IPS DF 6.9 (cell line): ENCODE data around the gene MEIS2.

Source experiments
- DNase-seq: peaks from one replicate; pipeline ENCODE4 v3.0.0-alpha.2; 2013; ENCODE audit warnings: low read depth, low spot score
- H3K27ac ChIP-seq: one replicate; pipeline ENCODE4 v1.5.1; 2013; ENCODE audit warnings: low read length, control low read depth
- H3K27me3 ChIP-seq: 2 replicates; pipeline ENCODE4 v1.6.1; 2013; ENCODE audit warnings: mild to moderate bottlenecking, low read length; ENCODE audit not compliant: control insufficient read depth, insufficient read depth
- H3K36me3 ChIP-seq: 2 replicates; pipeline ENCODE4 v1.6.1; 2013; ENCODE audit warnings: low read length; ENCODE audit not compliant: control insufficient read depth, insufficient read depth
- H3K4me1 ChIP-seq: 2 replicates; pipeline ENCODE4 v1.6.1; 2013; ENCODE audit warnings: low read length; ENCODE audit not compliant: control insufficient read depth, insufficient read depth
- H3K4me3 ChIP-seq: 2 replicates; pipeline ENCODE4 v1.5.1; 2013; ENCODE audit warnings: mild to moderate bottlenecking, low read length
- H3K9me3 ChIP-seq: 2 replicates; pipeline ENCODE4 v1.6.1; 2013; ENCODE audit warnings: low read length, inconsistent platforms; ENCODE audit not compliant: control insufficient read depth, insufficient read depth
- WGBS: extraction: QIAGEN DNeasy Blood & Tissue Kit; methylation state at CpG from one replicate; pipeline ENCODE4 v1.1.7; 2013; ENCODE audit warnings: mixed read lengths, missing lambda C conversion rate; ENCODE audit not compliant: insufficient read length, insufficient coverage; 5-methylcytosine and 5-hydroxymethylcytosine counted together

The MEIS2 gene

DNA sequence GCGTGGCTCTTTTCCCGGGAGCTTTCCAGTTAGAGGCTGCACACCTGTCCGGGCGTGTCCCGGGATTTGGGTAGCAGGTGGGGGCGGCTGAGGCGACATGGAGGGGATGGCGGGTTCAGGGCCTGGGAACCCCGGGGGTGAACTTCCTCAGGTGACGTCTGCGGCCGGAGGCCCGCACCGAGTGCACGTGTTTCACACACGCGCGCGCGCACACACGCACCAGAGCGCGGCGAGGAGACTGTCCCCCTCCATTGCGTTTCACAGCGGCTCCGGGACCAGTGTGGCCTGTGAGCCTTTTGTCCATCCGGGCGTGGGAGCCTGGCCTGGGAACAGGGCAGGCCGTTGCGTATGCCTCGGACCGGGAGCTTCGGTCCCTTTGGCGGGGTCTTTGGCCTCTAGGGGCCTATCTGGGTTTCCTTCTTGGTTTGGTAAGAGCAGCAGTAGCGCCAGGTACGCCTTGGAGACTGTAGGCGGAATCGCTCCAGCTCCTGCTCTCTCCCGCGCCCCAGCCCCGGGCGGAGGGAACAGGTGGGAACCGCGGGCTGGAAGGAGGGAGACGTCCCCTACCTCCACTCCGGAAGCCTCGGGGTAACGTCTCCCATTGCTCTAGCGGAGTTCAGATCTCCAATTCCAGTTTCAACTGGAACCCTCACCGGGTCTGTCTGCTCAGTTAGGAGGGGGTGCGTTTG is 220.0 kb downstream of the MEIS2 start:
- H3K9me3 ChIP-seq = no peaks in the 10 kb centered on the region
- H3K4me3 ChIP-seq = peak overlapping the region; percentile 26; the same call in 1 of the 2 replicates
- H3K4me1 ChIP-seq = no peaks in the 10 kb centered on the region; the same call in 1 of the 2 replicates
- H3K27ac ChIP-seq = no peak overlapping the region
- no peaks in the 10 kb centered on the region for H3K36me3 ChIP-seq
- WGBS = no CpG with 5 or more reads among the region's 52 CpGs
- DNase-seq = no peak
- H3K27me3 ChIP-seq = peaks cover 62% of the 10 kb centered on the region

- Histone ChIP-seq H3K27ac (no peak overlapping the region), H3K27me3 (peaks cover 57% of the 10 kb centered on the region), H3K9me3 (no peaks in the 10 kb centered on the region), H3K4me1 (no peaks in the 10 kb centered on the region; the same call in 1 of the 2 replicates), H3K36me3 (no peaks in the 10 kb centered on the region), H3K4me3 (no peak overlapping the region; the same call in 1 of the 2 replicates)
- DNase-seq = no peak
- WGBS = no CpG with 5 or more reads among the region's 25 CpGs
Observed at GRCh38 chr15:36879568-36880222, 220.7 kb downstream of the MEIS2 start.

- no peaks in the 10 kb centered on the region for H3K36me3 ChIP-seq
- no CpG with 5 or more reads among the region's 12 CpGs for WGBS
- H3K27me3 ChIP-seq = peaks cover 49% of the 10 kb centered on the region
- H3K27ac ChIP-seq = no peak overlapping the region
- no peaks in the 10 kb centered on the region for H3K9me3 ChIP-seq
- no peak for DNase-seq
- no peaks in the 10 kb centered on the region; the same call in 1 of the 2 replicates for H3K4me1 ChIP-seq
- H3K4me3 ChIP-seq = peak overlapping the region; percentile 8; the same call in 1 of the 2 replicates
Observed at GRCh38 chr15:36878684-36879262, 221.6 kb downstream of the MEIS2 start.

DNA sequence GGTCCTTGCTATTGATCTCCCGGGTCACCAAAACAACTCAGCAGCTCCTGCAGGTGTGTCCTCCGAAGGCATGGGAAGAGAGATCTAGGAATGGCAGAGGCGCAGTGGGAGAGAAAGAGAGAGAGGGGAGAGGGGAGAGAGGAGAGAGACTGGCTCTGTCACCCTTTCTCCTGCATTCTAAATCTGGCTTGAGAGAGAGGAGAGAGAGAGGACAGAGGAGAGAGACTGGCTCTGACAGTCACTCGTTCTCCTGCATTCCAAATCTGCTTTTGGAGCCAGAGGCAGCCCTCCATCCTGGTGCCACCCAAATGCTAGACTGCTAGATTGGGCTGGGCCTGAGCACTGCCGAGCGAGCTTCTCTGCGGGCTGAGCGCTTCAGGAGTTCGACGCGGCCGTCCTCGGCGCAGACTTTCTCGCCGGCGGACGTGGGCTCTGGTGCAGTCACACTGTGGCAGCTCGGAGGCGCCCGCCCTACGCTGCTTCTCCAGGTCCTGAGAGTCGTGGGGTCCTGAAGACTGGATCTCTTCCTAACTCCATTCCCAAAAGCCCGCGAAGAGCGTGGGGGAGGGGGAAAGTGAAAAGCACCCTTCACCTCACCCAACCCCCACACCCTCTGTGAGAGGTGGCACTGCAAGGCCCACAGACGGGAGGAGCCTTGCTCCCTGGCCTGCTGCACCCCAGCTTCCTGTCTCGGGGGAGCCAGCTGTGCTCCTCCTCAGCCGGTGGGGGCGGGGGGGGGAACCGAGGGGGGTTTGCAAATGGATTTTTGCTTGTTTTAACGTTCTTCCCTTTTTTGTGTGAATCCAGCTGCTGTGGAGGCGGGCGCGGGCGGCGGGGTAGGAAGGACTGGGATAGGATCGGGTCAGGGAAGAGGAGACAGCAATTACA is 222.3 kb downstream of the MEIS2 start:
- H3K4me3 ChIP-seq = peak overlapping the region; percentile 8; the same call in 1 of the 2 replicates

DNA sequence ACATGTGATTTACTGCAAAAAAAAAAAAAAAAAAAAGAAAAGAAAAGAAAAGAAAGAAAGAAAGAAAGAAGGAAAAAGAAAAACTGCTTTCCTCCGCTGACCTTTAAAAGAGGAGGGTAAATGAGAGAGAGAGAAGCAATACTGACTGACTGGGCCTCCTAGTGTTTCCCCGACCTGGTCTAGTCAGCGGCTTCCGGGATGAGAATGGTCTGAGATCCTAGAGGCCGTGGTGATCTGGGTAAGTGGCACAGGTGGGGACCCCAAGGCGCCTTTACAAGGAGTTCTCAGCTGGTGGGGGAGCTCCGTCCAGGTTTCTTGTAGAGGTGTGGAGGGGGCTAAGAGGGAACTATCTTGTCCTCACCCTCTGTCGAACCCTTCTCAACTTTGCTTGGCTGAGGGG is 223.1 kb downstream of the MEIS2 start:
- H3K4me1 ChIP-seq = no peaks in the 10 kb centered on the region; the same call in 1 of the 2 replicates
- no peak for DNase-seq
- no peaks in the 10 kb centered on the region for H3K9me3 ChIP-seq
- peaks cover 37% of the 10 kb centered on the region for H3K27me3 ChIP-seq
- no peak overlapping the region for H3K4me3 ChIP-seq
- H3K27ac ChIP-seq = no peak overlapping the region
- no CpG with 5 or more reads among the region's 8 CpGs for WGBS
- H3K36me3 ChIP-seq = no peaks in the 10 kb centered on the region

More for the DNA sequence above, 222.3 kb downstream of the MEIS2 start:
- Histone ChIP-seq H3K27ac (no peak overlapping the region), H3K36me3 (no peaks in the 10 kb centered on the region), H3K4me1 (no peaks in the 10 kb centered on the region; the same call in 1 of the 2 replicates), H3K27me3 (peaks cover 45% of the 10 kb centered on the region), H3K9me3 (no peaks in the 10 kb centered on the region)
- no CpG with 5 or more reads among the region's 38 CpGs for WGBS
- no peak for DNase-seq

GRCh38 chr15:36875740-36876334 is 224.5 kb downstream of the MEIS2 start:
- H3K36me3 ChIP-seq = no peaks in the 10 kb centered on the region
- 88% methylated on average over 1 of the region's 2 CpGs for WGBS
- peaks cover 24% of the 10 kb centered on the region for H3K27me3 ChIP-seq
- H3K27ac ChIP-seq = no peak overlapping the region
- H3K4me1 ChIP-seq = no peaks in the 10 kb centered on the region; the same call in 1 of the 2 replicates
- DNase-seq = no peak
- no peaks in the 10 kb centered on the region for H3K9me3 ChIP-seq
- H3K4me3 ChIP-seq = no peak overlapping the region

DNA sequence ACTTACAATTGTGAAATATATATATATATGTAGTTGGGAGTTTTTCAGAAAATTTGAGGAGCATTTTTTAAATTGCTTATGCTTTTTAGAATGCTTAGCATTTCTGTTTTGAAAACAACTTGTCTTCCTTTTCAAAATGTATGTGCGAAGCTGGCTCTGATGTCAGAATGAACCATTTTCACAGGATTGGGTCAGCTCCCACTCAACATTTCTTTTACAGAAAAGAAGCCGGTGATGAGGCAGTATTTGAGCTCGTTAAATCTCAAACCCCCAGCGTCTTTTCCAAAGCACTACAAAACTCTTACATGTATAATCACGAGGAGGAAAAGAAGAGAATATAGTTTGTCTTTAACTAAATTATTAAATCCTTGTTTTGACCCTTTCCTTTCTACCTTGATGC is 225.4 kb downstream of the MEIS2 start:
- H3K27me3 ChIP-seq = peaks cover 15% of the 10 kb centered on the region
- WGBS = no CpG with 5 or more reads among the region's 5 CpGs
- no peaks in the 10 kb centered on the region for H3K36me3 ChIP-seq
- no peaks in the 10 kb centered on the region; the same call in 1 of the 2 replicates for H3K4me1 ChIP-seq
- no peak overlapping the region for H3K4me3 ChIP-seq
- H3K9me3 ChIP-seq = no peaks in the 10 kb centered on the region
- DNase-seq = no peak
- H3K27ac ChIP-seq = no peak overlapping the region

- DNase-seq = no peak
- Histone ChIP-seq H3K27ac (no peak overlapping the region), H3K27me3 (no peaks in the 10 kb centered on the region), H3K4me3 (no peak overlapping the region), H3K9me3 (no peaks in the 10 kb centered on the region), H3K36me3 (no peaks in the 10 kb centered on the region), H3K4me1 (no peaks in the 10 kb centered on the region)
- no CpG with 5 or more reads among the region's 4 CpGs for WGBS
Observed at GRCh38 chr15:36867436-36867835, 232.9 kb downstream of the MEIS2 start.

- WGBS = no CpG with 5 or more reads among the region's 3 CpGs
- H3K27me3 ChIP-seq = no peaks in the 10 kb centered on the region
- H3K4me3 ChIP-seq = no peak overlapping the region
- no peaks in the 10 kb centered on the region for H3K36me3 ChIP-seq
- no peak overlapping the region for H3K27ac ChIP-seq
- DNase-seq = no peak
- H3K4me1 ChIP-seq = no peaks in the 10 kb centered on the region
- H3K9me3 ChIP-seq = no peaks in the 10 kb centered on the region
Observed at GRCh38 chr15:36866896-36867295, 233.5 kb downstream of the MEIS2 start.
